ENCODE data around the gene ADAM19.

The ADAM19 gene

DNA sequence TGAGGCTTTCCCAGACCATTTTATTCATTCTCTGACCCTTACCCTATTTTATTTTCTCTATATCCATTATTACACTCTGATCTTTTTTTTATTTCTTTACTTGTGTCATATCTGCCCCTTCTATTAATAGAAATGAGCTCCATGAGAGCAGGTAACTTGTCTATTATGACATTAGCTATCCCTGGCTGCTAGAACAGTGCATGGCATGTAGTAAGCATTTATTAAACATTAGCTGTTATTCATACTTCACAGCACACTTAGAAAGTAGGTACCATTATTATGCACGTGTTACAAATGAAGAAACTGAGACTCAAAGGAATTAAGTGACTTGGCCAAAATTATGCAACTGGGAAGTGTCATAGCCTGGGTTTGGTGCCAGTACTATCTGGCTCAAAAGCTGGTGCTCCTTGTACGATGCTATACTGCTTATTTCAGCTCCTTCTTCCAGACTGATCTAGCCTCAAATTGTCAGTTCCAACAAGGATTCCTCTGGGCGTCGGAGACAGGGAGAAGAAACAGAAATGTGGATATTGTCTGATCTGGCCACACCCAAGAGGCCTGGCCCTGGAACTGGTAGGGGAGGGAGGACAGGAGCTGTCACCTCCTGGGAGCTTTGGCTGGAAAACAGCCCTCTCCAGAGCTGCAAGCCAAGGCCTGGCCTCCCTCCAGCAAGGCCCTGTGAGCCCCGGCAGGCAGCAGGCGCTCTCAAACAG, 126.4 kb downstream of the ADAM19 start:
- TF ChIP-seq CTCF (IDR thresholded peaks at IDR 0.05; ENCODE audit: borderline replicate concordance, control extremely low read depth, extremely low read depth, insufficient read depth, missing control alignments), result no peak
- in situ Hi-C loops (cut with MboI; ENCODE audit: low sequenced_read_pairs, unreplicated experiment), result no loop called here
- DNase-seq (ENCODE audit: low spot score), result no peak

DNA sequence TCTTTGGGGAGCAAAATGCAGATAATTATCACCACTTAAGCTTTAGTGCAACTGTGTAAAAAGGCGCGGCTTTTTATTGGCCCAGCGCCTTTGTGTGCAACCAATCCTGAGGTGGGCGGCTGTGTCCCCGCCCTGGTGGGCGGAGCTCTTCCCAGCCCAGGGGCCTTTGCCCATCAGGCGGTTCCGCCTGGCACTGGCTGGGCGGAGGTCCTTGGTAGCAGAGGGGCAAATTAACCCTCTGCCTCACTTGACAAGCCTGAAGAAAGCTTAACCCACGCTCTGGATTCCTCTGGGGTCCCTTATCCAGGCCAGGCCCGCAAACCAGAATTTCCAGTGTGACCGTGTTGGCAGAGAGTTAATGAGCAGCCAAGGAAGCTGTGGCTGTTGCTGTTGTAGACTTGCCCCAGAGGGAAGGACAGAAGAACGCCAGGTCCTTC, 128.4 kb downstream of the ADAM19 start:
- no peak for TF ChIP-seq CTCF (IDR thresholded peaks at IDR 0.05; ENCODE audit: borderline replicate concordance, control extremely low read depth, extremely low read depth, insufficient read depth, missing control alignments)
- in situ Hi-C loops (cut with MboI; ENCODE audit: low sequenced_read_pairs, unreplicated experiment), result no loop called here
- DNase-seq (ENCODE audit: low spot score), result no peak

- in situ Hi-C loops (cut with MboI; ENCODE audit: low sequenced_read_pairs, unreplicated experiment), result no loop called here
- no peak for TF ChIP-seq CTCF (IDR thresholded peaks at IDR 0.05; ENCODE audit: borderline replicate concordance, control extremely low read depth, extremely low read depth, insufficient read depth, missing control alignments)
- DNase-seq (ENCODE audit: low spot score), result no peak
Measured at GRCh38 chr5:157446412-157446935, 129.1 kb downstream of the ADAM19 start.

DNA sequence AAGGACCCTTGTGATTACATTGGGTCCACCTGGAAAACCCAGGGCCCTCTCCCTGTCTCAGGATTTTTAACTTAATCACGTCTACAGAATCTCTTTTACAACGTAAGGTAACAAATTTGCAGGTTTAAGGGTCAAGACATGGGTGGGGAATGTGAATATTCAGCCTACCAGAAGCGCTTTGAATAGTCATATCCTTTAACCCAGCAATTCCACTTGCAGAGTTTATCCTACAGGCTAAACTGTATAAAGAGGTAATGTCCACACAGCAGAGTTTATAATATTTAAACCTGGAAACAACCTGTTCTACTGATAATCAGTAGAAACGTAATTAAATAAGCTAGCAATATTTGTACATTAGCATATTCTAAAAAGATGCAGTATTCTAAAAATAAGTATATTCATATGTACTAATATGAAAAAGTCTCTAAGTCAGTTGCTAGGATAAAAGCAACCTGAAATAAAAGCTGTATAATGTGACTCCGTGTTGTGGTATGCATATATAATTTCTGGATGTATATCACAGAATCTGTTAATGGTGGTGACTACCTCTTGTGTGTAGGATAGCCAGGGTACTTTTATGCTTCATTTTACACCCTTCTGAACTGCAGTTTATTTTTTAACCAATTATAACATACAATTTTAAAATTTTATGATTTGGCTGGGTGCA, 129.7 kb downstream of the ADAM19 start:
- in situ Hi-C loops (cut with MboI; ENCODE audit: low sequenced_read_pairs, unreplicated experiment), result no loop called here
- TF ChIP-seq CTCF (IDR thresholded peaks at IDR 0.05; ENCODE audit: borderline replicate concordance, control extremely low read depth, extremely low read depth, insufficient read depth, missing control alignments), result no peak
- DNase-seq (ENCODE audit: low spot score), result no peak

DNA sequence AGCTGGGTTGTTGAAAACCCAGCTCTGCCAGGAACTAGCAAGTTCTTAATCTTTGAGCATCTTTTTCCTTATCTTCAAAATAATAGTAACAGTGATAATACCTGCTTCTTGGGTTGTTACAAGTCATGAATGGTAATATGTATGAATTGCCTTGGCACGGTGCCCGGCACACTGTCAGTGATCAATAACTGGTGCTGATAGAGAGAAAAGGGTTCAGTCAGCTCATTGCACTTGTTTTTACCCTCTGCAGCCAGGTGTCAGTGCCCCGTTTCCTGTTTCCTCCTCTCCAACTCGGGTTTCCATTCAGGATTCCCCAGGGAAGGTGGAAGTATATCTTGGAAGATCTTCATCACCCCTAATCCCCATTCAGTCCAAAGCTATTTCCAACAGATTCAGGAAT, 131.4 kb downstream of the ADAM19 start:
- in situ Hi-C loops (cut with MboI; ENCODE audit: low sequenced_read_pairs, unreplicated experiment), result no loop called here
- no peak for DNase-seq (ENCODE audit: low spot score)

More for the DNA sequence above, 131.4 kb downstream of the ADAM19 start:
- no peak for TF ChIP-seq CTCF (IDR thresholded peaks at IDR 0.05; ENCODE audit: borderline replicate concordance, control extremely low read depth, extremely low read depth, insufficient read depth, missing control alignments)

Data from GM13976 (cell line).